Endothelial cell of umbilical vein (primary cell): ENCODE data around the gene GNB1.

Source experiments
- EZH2 ChIP-seq: IDR thresholded peaks from 2 replicates; pipeline ENCODE4 v1.6.1; 2012; ENCODE audit warnings: borderline replicate concordance, low read depth, mild to moderate bottlenecking, moderate library complexity, low read length, inconsistent platforms; ENCODE audit not compliant: severe bottlenecking
- GATA2 ChIP-seq: IDR thresholded peaks from 2 replicates; pipeline ENCODE4 v1.7.0; 2011; ENCODE audit warnings: low read depth, mild to moderate bottlenecking, moderate library complexity, mixed read lengths, low read length; ENCODE audit not compliant: insufficient read length, insufficient read depth
- JUN ChIP-seq: IDR thresholded peaks from 2 replicates; pipeline ENCODE4 v1.6.1; 2011; ENCODE audit warnings: borderline replicate concordance, low read depth; ENCODE audit not compliant: insufficient read length, insufficient read depth
- MYC ChIP-seq: IDR thresholded peaks from one replicate; pipeline ENCODE4 v1.6.1; 2011; ENCODE audit warnings: mild to moderate bottlenecking, low read depth, low read length
- POLR2A ChIP-seq: IDR thresholded peaks from 2 replicates; pipeline ENCODE4 v1.6.1; 2012; ENCODE audit warnings: low read depth, mild to moderate bottlenecking, control low read depth, low read length
- POLR2AphosphoS5 ChIP-seq: IDR thresholded peaks from 2 replicates; pipeline ENCODE4 v1.6.1; 2012; ENCODE audit warnings: low read depth, mild to moderate bottlenecking, control low read depth, low read length, moderate library complexity; ENCODE audit not compliant: insufficient read depth
- TF ChIP-seq, protein P1 (sequence below), 2 donors: IDR thresholded peaks; 1 replicate in 1 of 2; 2 replicates in 1 of 2; pipeline ENCODE4 v1.5.1; 2011; ENCODE audit warnings: low read length in 2 of 2, mild to moderate bottlenecking in 2 of 2, moderate library complexity in 2 of 2, control low read depth in 1 of 2, inconsistent platforms in 1 of 2, low read depth in 1 of 2; ENCODE audit not compliant: insufficient read depth in 1 of 2; ENCODE audit errors: extremely low read depth in 1 of 2
- TF ChIP-seq, protein P2 (sequence below): IDR thresholded peaks from 2 replicates; pipeline ENCODE4 v1.6.1; 2011; ENCODE audit not compliant: insufficient read depth, insufficient read length

DNA sequence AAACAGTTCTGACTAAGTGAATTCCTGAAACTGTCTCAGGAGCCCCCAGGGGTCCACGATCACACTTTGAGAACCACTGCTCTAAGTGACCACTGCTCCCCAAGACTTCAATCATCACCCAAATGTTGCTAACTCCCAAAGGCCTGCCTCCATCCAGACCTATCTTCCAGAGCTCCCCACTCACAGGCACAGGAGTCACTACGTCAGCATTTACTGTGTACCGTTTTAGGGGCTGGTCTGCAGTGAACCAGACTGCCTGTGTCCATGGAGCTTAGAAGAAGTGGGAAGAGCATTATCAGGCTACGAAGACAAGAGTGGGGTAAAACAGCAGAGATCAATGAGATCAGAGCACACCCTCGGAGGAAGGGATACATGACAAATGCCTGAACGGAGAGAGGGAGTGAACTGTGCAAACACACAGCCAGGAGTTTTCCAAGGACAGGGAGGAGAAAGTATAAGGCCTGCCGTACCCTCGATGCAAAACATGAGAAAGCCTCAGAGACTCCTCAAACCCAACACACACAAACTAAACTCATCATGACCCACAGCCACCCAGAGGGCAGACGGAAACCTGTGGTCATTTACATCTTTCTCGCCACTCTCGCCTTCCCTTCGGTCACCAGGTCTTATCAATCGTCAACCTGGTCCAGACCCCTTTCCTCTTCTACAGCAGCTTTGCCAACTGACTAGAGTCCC, 10.1 kb downstream of the GNB1 start:
- no peak for TF ChIP-seq EZH2
- TF ChIP-seq, protein P1, sequence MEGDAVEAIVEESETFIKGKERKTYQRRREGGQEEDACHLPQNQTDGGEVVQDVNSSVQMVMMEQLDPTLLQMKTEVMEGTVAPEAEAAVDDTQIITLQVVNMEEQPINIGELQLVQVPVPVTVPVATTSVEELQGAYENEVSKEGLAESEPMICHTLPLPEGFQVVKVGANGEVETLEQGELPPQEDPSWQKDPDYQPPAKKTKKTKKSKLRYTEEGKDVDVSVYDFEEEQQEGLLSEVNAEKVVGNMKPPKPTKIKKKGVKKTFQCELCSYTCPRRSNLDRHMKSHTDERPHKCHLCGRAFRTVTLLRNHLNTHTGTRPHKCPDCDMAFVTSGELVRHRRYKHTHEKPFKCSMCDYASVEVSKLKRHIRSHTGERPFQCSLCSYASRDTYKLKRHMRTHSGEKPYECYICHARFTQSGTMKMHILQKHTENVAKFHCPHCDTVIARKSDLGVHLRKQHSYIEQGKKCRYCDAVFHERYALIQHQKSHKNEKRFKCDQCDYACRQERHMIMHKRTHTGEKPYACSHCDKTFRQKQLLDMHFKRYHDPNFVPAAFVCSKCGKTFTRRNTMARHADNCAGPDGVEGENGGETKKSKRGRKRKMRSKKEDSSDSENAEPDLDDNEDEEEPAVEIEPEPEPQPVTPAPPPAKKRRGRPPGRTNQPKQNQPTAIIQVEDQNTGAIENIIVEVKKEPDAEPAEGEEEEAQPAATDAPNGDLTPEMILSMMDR (IDR thresholded peaks at IDR 0.05; ENCODE audit: extremely low read depth in 1 of 2, insufficient read depth in 1 of 2, low read depth in 1 of 2, low read length in 2 of 2): no peak
- TF ChIP-seq POLR2AphosphoS5: no peak
- TF ChIP-seq, protein P2, sequence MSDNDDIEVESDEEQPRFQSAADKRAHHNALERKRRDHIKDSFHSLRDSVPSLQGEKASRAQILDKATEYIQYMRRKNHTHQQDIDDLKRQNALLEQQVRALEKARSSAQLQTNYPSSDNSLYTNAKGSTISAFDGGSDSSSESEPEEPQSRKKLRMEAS: no peak
- TF ChIP-seq JUN: no peak
- no peak for TF ChIP-seq POLR2A
- no peak for TF ChIP-seq GATA2
- no peak for TF ChIP-seq MYC
